HG03442 (cell line): Measurements from ENCODE around the gene MDC1.
"Not testable (repeated sequence)": the region's sequence is repeated elsewhere in the genome, so short reads cannot be mapped to it uniquely, and the experiment has no call there.

Experiments
- ATAC-seq: cut with Tn5 transposase; IDR thresholded peaks from one replicate; pipeline ENCODE4 v1.9.1; 2021; ENCODE audit warnings: mild to moderate bottlenecking, moderate library complexity; ENCODE audit not compliant: unreplicated experiment

MDC1 gene

GRCh38 chr6:30724906-30725667, 8.0 kb upstream of the MDC1 start:
- no peak for ATAC-seq

- not testable (repeated sequence) for ATAC-seq
These were observed 7.0 kb upstream of the MDC1 start for GRCh38 chr6:30723843-30724741.

GRCh38 chr6:30723159-30723842, 6.2 kb upstream of the MDC1 start:
- ATAC-seq, result not testable (repeated sequence)

GRCh38 chr6:30722280-30723112, 5.4 kb upstream of the MDC1 start:
- ATAC-seq, result no peak

- not testable (repeated sequence) for ATAC-seq
These were observed 4.9 kb upstream of the MDC1 start for GRCh38 chr6:30722025-30722279.

- ATAC-seq, result no peak
These were observed 4.3 kb upstream of the MDC1 start for GRCh38 chr6:30721198-30722024.

GRCh38 chr6:30720738-30721197, 3.7 kb upstream of the MDC1 start:
- no peak for ATAC-seq

GRCh38 chr6:30719791-30720737, 3.0 kb upstream of the MDC1 start, which contains the start of gene TUBB:
TSS of gene TUBB (plus strand) at chr6:30720352. CDS start at chr6:30720507, 155 bp downstream.
- peak; percentile 34 for ATAC-seq

- ATAC-seq, result no peak
These were observed 2.3 kb upstream of the MDC1 start for GRCh38 chr6:30719356-30719755.

GRCh38 chr6:30717845-30718720, 1.0 kb upstream of the MDC1 start:
- not testable (repeated sequence) for ATAC-seq

DNA sequence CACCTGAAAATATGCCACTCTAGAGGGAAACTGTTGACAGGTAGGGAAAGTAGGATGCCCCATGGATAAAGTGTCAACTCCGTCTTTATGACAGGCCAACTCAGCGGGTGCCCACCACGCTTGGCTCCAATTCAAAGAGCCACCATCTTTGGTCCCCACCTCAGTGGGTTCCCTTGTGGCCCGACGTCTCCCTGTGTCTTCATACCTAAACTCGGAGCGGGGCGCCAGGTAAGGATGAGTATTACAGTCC, 277 bp downstream of the MDC1 start:
- no peak for ATAC-seq

DNA sequence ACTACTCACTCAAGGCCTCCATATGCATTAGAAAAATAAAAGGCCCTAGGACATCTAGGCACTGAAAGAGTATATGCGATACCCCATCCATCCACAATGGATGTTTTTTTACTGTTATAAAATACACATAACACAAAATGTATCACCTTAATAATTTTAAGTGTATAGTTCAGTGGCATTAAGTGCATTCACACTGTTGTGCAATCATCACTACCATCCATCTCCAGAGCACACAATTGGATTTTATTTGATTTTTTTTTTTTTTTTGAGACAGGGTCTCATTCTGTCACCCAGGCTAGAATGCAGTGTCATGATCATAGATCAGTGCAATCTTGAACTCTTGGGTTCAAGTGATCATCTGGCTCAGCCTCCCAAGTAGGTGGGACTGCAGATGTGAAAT, 2.8 kb downstream of the MDC1 start:
- no peak for ATAC-seq

DNA sequence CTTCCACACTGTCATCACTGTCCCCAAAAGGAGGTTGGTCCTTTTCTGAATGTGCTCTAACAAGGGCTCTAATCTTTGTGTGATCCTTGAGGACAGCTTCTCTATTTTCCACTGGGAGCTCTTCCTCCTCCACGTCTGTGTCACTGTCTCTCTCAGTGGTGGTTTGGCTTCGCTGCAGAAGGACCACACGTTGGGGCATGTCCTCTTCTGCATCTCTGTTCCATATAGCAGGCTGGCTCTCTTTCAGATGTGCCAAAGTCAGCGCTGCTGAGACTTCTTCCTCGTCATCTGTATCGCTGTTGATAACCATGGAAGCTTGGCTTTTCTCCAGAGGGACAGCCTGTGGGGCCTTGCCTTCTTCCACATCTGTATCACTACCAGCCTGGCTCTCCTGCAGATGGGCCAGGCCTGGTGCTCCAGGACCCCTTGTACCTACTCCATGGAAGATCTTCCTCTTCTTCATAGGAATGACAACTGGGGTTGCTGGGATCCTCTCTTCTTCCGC, 4.6 kb downstream of the MDC1 start:
- ATAC-seq, result no peak

- no peak for ATAC-seq
These were observed 5.2 kb downstream of the MDC1 start for GRCh38 chr6:30711758-30712380.

GRCh38 chr6:30709101-30709868, 7.8 kb downstream of the MDC1 start:
- ATAC-seq, result no peak

DNA sequence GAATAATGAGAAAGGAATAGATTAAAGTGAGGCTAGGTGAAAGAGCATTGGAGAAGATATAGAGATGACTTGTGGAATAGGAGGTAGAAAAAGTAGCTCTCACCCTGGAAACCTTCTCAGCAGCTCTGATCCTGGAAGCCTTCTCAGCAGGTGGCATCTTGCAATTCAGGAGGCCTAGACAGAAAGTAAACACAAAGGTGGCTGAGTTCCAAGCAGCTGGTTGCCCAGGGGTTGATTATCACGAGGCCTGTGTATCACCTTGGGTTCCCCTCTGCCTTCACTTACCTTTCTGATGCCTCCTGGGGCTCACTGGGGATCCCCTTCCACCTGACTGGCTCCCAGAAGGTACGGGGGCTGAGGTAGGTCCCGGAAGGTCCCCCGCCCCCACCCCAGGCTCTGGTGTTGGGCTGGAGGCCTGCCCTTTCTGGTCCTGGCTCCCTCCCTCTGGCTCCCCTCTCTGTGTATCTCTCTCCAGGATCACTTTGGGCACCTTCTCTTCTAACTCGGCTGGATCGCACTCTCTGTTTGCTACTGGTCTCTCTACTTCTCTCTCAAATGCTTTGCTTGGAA, 9.7 kb downstream of the MDC1 start:
- ATAC-seq, result no peak
